Type B pancreatic cell (in vitro differentiated cells): Measurements from ENCODE around the gene ST3GAL6. TPM values are rescaled to one million over a fixed set of nuclear protein-coding genes. Genes with fewer than 3 reads are reported as not detected.

Source experiments
- DNase-seq: peaks from one replicate; pipeline ENCODE4 v3.0.0; 2021; ENCODE audit warnings: mixed read lengths; ENCODE audit not compliant: unreplicated experiment; ENCODE audit errors: extremely low spot score
- H3K27ac Mint-ChIP-seq: 2 replicates; pipeline ENCODE4 v1.8.0; 2021; ENCODE audit warnings: mild to moderate bottlenecking, mixed read lengths
- H3K27me3 Mint-ChIP-seq: 2 replicates; pipeline ENCODE4 v1.8.0; 2021; ENCODE audit warnings: mixed read lengths
- H3K36me3 Mint-ChIP-seq: 2 replicates; pipeline ENCODE4 v1.8.0; 2021; ENCODE audit warnings: mixed read lengths
- H3K4me1 Mint-ChIP-seq: one replicate; pipeline ENCODE4 v1.8.0; 2021; ENCODE audit warnings: mixed read lengths; ENCODE audit not compliant: unreplicated experiment
- H3K4me3 Mint-ChIP-seq: 2 replicates; pipeline ENCODE4 v1.8.0; 2021; ENCODE audit warnings: mild to moderate bottlenecking, mixed read lengths
- H3K9me3 Mint-ChIP-seq: 2 replicates; pipeline ENCODE4 v1.8.0; 2021; ENCODE audit warnings: mixed read lengths
- long read RNA-seq: library from polyadenylated mRNA; unstranded; transcript quantifications from one replicate; pipeline ENCODE4 v2.0.0, GENCODE V29; 2020
- total RNA-seq: library from RNA; stranded (reverse); gene quantifications from 2 replicates; pipeline ENCODE4 v1.2.1, GENCODE V29; 2021; ENCODE audit warnings: low replicate concordance
- TF ChIP-seq, protein P1 (sequence below): fragments of 200-600 bp; sonication (generic); conservative IDR thresholded peaks from 2 replicates; pipeline ENCODE4 v1.5.0; 2021; ENCODE audit warnings: antibody characterized with exemption, mild to moderate bottlenecking

Gene ST3GAL6, protein sequence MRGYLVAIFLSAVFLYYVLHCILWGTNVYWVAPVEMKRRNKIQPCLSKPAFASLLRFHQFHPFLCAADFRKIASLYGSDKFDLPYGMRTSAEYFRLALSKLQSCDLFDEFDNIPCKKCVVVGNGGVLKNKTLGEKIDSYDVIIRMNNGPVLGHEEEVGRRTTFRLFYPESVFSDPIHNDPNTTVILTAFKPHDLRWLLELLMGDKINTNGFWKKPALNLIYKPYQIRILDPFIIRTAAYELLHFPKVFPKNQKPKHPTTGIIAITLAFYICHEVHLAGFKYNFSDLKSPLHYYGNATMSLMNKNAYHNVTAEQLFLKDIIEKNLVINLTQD
- 16.5 and 21.9 TPM in 2 replicates for total RNA-seq
- long read RNA-seq, transcript ST3GAL6-214 (10 exons, 1,886 nt), result major isoform, 23 of 69 reads
- long read RNA-seq, partial matches to known transcripts, result 2 of 69 reads
- long read RNA-seq, other reads (novel, unspliced or antisense), result 37 of 69 reads

DNA sequence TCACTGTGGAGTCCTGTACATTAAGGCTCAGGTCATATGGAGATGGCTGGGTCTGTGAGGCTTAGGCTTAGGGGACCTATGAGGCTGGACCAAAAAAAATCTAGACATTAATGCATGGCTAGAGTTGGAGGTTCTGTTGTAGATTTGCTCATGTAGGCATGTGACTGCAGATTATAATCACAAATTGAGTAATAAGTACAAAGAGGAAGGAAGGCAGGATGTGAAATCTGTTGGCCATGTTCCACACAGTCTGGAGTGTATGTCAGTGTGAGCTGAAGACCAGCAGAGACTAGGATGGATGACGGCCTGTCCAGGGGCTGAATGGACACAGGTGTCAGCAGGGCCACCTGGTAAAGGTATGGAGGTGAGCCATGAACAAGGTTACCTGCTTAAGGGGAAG lies at the start of gene ST3GAL6:
Gene ST3GAL6, plus strand, starts transcription at position 265 of the 400 bp plus-strand sequence. CDS start 5,101 bp downstream, outside the sequence.
- Mint-ChIP-seq H3K4me3 (no peak within 1 kb of the TSS), H3K9me3 (no peaks in the 10 kb centered on the region), H3K27me3 (no peaks in the 10 kb centered on the region), H3K36me3 (no peaks in the 10 kb centered on the region), H3K27ac (no peak within 1 kb of the TSS), H3K4me1 (peaks cover 30% of the 10 kb centered on the region)
- no peak for DNase-seq
- TF ChIP-seq, protein P1, sequence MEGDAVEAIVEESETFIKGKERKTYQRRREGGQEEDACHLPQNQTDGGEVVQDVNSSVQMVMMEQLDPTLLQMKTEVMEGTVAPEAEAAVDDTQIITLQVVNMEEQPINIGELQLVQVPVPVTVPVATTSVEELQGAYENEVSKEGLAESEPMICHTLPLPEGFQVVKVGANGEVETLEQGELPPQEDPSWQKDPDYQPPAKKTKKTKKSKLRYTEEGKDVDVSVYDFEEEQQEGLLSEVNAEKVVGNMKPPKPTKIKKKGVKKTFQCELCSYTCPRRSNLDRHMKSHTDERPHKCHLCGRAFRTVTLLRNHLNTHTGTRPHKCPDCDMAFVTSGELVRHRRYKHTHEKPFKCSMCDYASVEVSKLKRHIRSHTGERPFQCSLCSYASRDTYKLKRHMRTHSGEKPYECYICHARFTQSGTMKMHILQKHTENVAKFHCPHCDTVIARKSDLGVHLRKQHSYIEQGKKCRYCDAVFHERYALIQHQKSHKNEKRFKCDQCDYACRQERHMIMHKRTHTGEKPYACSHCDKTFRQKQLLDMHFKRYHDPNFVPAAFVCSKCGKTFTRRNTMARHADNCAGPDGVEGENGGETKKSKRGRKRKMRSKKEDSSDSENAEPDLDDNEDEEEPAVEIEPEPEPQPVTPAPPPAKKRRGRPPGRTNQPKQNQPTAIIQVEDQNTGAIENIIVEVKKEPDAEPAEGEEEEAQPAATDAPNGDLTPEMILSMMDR, result no peak

DNA sequence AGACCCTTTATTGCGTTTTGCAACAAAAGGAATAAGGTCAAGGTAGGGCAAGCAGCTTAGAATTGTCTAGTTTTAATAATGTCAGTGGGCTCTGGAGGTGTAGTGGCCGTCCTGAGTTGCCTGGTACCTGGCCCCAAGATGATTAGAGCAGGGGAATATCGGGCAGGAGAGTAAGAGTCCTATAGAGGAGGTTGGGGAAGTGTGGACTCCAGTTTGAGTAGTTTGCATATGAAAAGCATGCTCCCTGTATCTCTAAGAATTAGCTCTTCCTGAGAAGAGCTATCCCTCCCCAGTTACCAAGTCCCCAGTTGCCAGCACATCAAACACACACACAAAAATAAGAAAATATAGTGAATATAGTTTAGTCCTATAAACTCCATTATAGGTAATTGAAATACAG lies 49.2 kb upstream of the ST3GAL6 start:
- H3K27ac Mint-ChIP-seq, result no peak overlapping the region
- no peaks in the 10 kb centered on the region for H3K9me3 Mint-ChIP-seq
- H3K4me3 Mint-ChIP-seq, result no peak overlapping the region
- H3K4me1 Mint-ChIP-seq, result peaks cover 17% of the 10 kb centered on the region
- no peaks in the 10 kb centered on the region for H3K27me3 Mint-ChIP-seq
- H3K36me3 Mint-ChIP-seq, result no peaks in the 10 kb centered on the region
- TF ChIP-seq, protein P1, result no peak
- DNase-seq, result no peak

DNA sequence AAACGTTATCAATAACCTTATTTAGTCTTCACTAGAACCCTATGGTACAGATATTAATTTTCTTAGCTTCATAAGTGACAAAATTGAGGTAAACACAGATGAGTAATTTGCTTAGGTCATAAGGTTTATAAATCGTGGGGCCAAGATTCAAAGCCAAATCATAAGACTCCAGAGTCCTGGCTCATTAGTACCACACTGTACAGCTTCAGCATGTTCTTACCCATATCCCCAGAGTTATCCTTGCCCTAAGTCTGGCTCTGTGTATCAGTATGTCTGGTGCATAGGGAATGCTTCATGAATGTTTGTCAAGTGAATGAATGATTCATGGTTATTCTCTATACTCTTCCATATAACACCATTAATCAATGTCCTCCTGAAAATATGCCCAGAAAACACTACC lies 45.6 kb upstream of the ST3GAL6 start:
- Mint-ChIP-seq H3K36me3 (no peaks in the 10 kb centered on the region), H3K27ac (no peak overlapping the region), H3K4me1 (no peaks in the 10 kb centered on the region), H3K27me3 (no peaks in the 10 kb centered on the region), H3K9me3 (no peaks in the 10 kb centered on the region), H3K4me3 (no peak overlapping the region)
- TF ChIP-seq, protein P1, result no peak
- no peak for DNase-seq

DNA sequence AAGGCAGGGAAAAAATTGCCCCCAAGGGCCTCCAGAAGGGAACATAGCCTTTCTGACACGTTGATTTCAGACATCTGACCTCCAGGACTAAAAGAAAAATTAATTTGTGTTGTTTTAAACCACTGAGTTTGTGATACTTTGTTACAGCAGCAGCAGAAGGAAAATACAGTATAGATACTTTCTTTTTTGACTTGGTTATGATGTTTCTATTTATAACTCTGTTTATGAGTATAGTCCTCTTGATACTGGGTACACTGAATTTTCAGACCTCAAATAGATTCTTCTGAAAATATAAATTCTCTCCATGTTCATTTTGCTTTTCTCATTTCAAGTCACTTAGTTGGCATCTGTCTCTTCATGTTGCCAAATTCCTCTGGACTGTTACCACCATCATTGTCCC lies 44.4 kb upstream of the ST3GAL6 start:
- TF ChIP-seq, protein P1, result no peak
- no peak for DNase-seq
- no peaks in the 10 kb centered on the region for H3K9me3 Mint-ChIP-seq
- H3K4me1 Mint-ChIP-seq, result no peaks in the 10 kb centered on the region
- H3K27ac Mint-ChIP-seq, result no peak overlapping the region
- H3K27me3 Mint-ChIP-seq, result no peaks in the 10 kb centered on the region
- H3K36me3 Mint-ChIP-seq, result no peaks in the 10 kb centered on the region
- no peak overlapping the region for H3K4me3 Mint-ChIP-seq

DNA sequence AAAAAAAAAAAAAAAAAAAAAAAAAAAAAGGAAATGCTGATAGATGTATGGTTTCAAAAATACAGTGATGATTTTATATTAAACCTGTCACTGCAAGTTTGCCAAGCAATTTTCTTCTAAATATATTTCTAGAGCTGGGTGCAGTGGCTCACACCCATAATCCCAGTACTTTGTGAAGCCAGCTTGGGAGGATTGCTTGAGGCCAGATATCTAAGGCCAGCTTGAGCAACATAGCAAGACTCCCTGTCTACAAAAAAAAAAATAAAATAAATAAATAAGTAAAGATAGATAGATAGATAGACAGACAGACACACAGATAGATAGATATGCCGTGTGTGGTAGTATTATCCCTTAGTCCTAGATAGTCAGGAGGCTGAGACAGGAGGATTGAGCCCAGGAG lies 41.4 kb upstream of the ST3GAL6 start:
- Mint-ChIP-seq H3K27ac (no peak overlapping the region), H3K9me3 (no peaks in the 10 kb centered on the region), H3K4me3 (no peak overlapping the region), H3K27me3 (no peaks in the 10 kb centered on the region), H3K4me1 (no peaks in the 10 kb centered on the region), H3K36me3 (no peaks in the 10 kb centered on the region)
- TF ChIP-seq, protein P1, result no peak
- no peak for DNase-seq
